ENCODE data around the gene SPATA3. TPM values are rescaled to one million over a fixed set of nuclear protein-coding genes. Genes with fewer than 3 reads are reported as not detected.

The SPATA3 gene
- total and polyA plus RNA-seq, 2 of the 13 experiments (the other 11 are each of a cell fraction or from before 2014, with no cell fraction given): not detected

- 0 out of 2 replicates have a peak, but pooled peaks have one; percentile 25 for TF ChIP-seq ZBTB7B (CRISPR knock-in tag; IDR thresholded peaks at IDR 0.05)
- TF ChIP-seq, protein P1, sequence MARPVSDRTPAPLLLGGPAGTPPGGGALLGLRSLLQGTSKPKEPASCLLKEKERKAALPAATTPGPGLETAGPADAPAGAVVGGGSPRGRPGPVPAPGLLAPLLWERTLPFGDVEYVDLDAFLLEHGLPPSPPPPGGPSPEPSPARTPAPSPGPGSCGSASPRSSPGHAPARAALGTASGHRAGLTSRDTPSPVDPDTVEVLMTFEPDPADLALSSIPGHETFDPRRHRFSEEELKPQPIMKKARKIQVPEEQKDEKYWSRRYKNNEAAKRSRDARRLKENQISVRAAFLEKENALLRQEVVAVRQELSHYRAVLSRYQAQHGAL (CRISPR knock-in tag; IDR thresholded peaks at IDR 0.05; ENCODE audit: not compliant biosample characterization): no peak
- no peak for TF ChIP-seq ZSCAN12 (CRISPR knock-in tag; IDR thresholded peaks at IDR 0.05)
- peak; percentile 59; the same call in 1 of the 2 replicates for TF ChIP-seq ZBED4 (CRISPR knock-in tag; IDR thresholded peaks at IDR 0.05; ENCODE audit: borderline replicate concordance)
- TF ChIP-seq ZNF703 (CRISPR knock-in tag; IDR thresholded peaks at IDR 0.05; ENCODE audit: borderline replicate concordance): no peak
- no peak for TF ChIP-seq ZNF354B (CRISPR knock-in tag; IDR thresholded peaks at IDR 0.05)
- TF ChIP-seq ZNF260 (CRISPR knock-in tag; IDR thresholded peaks at IDR 0.05; ENCODE audit: borderline replicate concordance, low read depth): no peak
- 0 out of 2 replicates have a peak, but pooled peaks have one; percentile 29 for TF ChIP-seq REL (CRISPR knock-in tag; conservative IDR thresholded peaks at IDR 0.05)
- TF ChIP-seq U2AF1 (optimal IDR thresholded peaks at IDR 0.05; ENCODE audit: low read depth, low read length): no peak
- TF ChIP-seq HDAC6 (IDR thresholded peaks at IDR 0.05; ENCODE audit: low read depth, low read length): no peak
- TF ChIP-seq NR2F1 (CRISPR knock-in tag; IDR thresholded peaks at IDR 0.05): no peak
- TF ChIP-seq ZNF30 (CRISPR knock-in tag; IDR thresholded peaks at IDR 0.05): no peak
- no peak for TF ChIP-seq WIZ (CRISPR knock-in tag; IDR thresholded peaks at IDR 0.05)
- no peak for TF ChIP-seq ZBTB8A (CRISPR knock-in tag; IDR thresholded peaks at IDR 0.05; ENCODE audit: borderline replicate concordance, low read depth)
- TF ChIP-seq ZNF446 (CRISPR knock-in tag; IDR thresholded peaks at IDR 0.05): 0 out of 2 replicates have a peak, but pooled peaks have one; percentile 80
- no peak for TF ChIP-seq CEBPB (IDR thresholded peaks at IDR 0.05; ENCODE audit: borderline replicate concordance, low read depth, low read length)
- peak; percentile 82 for TF ChIP-seq ZSCAN9 (CRISPR knock-in tag; IDR thresholded peaks at IDR 0.05; ENCODE audit: borderline replicate concordance)
- no peak for TF ChIP-seq JUNB (CRISPR knock-in tag; IDR thresholded peaks at IDR 0.05; ENCODE audit: borderline replicate concordance)
- TF ChIP-seq ZNF747 (CRISPR knock-in tag; IDR thresholded peaks at IDR 0.05; ENCODE audit: borderline replicate concordance): 0 out of 2 replicates have a peak, but pooled peaks have one; percentile 41
- TF ChIP-seq PLRG1 (conservative IDR thresholded peaks at IDR 0.05): no peak
- TF ChIP-seq LRRFIP1 (CRISPR knock-in tag; conservative IDR thresholded peaks at IDR 0.05): no peak
- no peak for TF ChIP-seq ELF4 (CRISPR knock-in tag; IDR thresholded peaks at IDR 0.05; ENCODE audit: borderline replicate concordance)
Observed at GRCh38 chr2:230987137-230988020, 8.5 kb upstream of the SPATA3 start (continued).
